NCI-H2227 (cell line): ENCODE measurements around the gene HAUS2.
"Not testable (repeated sequence)": the region's sequence is repeated elsewhere in the genome, so short reads cannot be mapped to it uniquely, and the experiment has no call there.

Source experiments
- DNase-seq: peaks from one replicate; lab custom pipeline; 2025; ENCODE audit not compliant: unreplicated experiment; lab: John Stamatoyannopoulos, UW

The HAUS2 gene

GRCh38 chr15:42575188-42576039, 26.8 kb downstream of the HAUS2 start, which contains the start of gene STARD9:
Gene STARD9, plus strand, starts transcription at chr15:42575606. Its CDS starts 110 bp downstream, at chr15:42575716.
- DNase-seq: peak; percentile 97

GRCh38 chr15:42576040-42576594, 27.5 kb downstream of the HAUS2 start:
- peak; percentile 33 for DNase-seq

DNA sequence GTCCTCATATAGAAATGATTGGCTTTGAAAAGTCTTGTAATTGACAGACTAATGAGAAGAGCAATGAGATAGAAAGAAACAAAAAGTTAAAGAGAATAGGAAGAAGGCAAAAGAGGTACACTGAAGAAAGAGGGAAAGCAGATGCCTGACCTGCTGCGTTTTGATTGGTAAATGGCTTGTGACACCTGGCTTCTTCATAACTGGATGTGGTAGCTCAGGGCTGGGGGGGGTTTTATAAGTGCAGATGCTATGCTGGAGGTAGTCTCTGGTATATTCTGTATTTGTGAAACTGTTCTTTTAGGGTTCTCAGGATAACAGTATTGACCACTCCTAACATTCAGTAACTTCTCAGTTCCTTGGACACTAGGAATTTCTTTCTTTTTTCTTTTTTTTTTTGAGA, 28.1 kb downstream of the HAUS2 start:
- DNase-seq: no peak

DNA sequence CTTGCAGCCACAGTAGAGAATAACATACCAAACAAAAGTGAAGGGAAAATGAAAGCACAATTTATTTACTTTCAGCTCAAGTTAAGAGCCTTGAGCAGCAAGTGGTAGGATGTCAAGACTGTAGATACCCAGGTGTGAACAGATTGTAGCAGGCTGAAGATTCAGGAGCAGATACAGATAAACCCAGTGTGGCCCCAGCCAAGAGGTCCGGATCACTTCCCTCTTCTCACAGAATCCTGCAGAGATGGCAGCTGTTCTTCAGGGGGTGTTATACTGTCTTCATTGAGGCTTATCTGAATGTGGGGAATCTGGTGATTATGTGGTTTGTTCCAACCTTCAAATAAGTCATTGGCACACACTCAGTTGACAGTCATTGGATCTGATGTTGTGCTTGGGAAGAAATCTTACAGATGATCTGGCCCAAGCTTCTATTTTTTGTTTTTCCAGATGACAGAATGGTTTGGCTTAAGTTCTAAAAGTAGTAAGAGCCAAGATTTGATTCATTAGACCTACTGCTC, 28.9 kb downstream of the HAUS2 start:
- DNase-seq: no peak

GRCh38 chr15:42578984-42579537, 30.4 kb downstream of the HAUS2 start:
- no peak for DNase-seq

- DNase-seq: peak; percentile 85
These were observed 32.7 kb downstream of the HAUS2 start for GRCh38 chr15:42581272-42581730.

- DNase-seq: no peak
These were observed 34.1 kb downstream of the HAUS2 start for GRCh38 chr15:42582569-42583375.

GRCh38 chr15:42584031-42584765, 35.6 kb downstream of the HAUS2 start:
- no peak for DNase-seq

DNA sequence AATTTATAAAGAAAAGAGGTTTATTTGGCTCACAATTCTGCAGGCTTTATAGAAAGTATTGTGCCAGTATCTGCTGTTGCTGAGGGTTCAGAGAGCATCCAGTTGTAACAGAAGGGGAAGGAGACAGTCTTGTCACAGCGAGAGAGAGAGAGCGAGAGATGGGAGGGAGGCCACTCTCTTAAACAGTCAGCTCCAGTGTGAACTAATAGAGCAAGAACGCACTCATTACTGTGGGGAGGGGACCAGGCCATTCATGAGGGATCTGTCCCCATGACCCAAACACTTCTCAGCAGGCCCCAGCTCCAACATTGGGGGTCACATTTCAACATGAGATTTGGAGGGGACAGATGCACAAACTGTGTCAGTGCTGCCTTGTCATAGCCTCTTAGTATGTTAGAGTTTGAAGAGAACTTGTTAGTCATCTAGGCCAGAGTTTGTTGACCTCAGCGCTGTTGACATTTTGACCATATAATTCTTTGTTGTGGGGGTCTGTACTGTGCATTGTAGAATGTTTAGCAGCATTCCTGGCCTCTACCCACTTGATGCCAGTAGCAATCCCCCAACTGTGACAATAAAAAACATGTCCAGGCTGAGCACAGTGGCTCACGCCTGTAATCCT, 42.1 kb downstream of the HAUS2 start:
- no peak for DNase-seq

GRCh38 chr15:42591238-42591934, 42.7 kb downstream of the HAUS2 start:
- no peak for DNase-seq

- no peak for DNase-seq
These were observed 44.1 kb downstream of the HAUS2 start for GRCh38 chr15:42592716-42593115.

GRCh38 chr15:42593143-42593542, 44.5 kb downstream of the HAUS2 start:
- no peak for DNase-seq

GRCh38 chr15:42594095-42594494, 45.5 kb downstream of the HAUS2 start:
- no peak for DNase-seq

DNA sequence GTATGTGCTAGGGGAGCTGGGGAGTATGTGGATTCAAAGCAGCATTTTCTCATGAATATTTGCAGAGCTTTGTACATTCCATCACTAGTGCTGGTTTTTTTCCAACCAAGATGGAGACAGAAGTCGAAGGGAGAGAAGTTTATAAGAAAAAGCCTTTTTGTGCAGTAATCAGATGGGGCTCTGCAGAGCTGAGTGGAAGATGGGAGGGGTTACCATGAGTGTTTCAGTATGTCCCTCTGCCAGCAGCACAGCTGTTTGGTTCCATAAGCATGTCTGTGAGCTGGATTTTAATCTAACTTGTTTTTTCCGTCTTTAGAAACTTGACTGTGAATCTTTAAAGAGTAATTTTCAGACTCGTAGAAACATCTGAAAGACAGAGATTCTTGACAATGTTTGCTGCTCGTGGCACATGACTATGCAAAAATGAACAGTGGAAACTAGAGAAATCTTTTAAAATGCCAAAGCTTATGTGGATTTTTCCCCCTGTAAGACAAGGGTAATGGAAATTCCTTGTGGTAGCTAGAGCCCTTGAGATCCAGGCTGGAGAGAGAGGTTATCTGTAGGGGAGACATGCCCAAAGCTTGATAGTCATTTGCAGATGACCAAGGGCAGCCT, 47.1 kb downstream of the HAUS2 start:
- DNase-seq: no peak

GRCh38 chr15:42601316-42601715, 52.7 kb downstream of the HAUS2 start:
- not testable (repeated sequence) for DNase-seq

GRCh38 chr15:42602501-42602900, 53.9 kb downstream of the HAUS2 start:
- no peak for DNase-seq

- DNase-seq: no peak
These were observed 55.3 kb downstream of the HAUS2 start for GRCh38 chr15:42603978-42604377.

DNA sequence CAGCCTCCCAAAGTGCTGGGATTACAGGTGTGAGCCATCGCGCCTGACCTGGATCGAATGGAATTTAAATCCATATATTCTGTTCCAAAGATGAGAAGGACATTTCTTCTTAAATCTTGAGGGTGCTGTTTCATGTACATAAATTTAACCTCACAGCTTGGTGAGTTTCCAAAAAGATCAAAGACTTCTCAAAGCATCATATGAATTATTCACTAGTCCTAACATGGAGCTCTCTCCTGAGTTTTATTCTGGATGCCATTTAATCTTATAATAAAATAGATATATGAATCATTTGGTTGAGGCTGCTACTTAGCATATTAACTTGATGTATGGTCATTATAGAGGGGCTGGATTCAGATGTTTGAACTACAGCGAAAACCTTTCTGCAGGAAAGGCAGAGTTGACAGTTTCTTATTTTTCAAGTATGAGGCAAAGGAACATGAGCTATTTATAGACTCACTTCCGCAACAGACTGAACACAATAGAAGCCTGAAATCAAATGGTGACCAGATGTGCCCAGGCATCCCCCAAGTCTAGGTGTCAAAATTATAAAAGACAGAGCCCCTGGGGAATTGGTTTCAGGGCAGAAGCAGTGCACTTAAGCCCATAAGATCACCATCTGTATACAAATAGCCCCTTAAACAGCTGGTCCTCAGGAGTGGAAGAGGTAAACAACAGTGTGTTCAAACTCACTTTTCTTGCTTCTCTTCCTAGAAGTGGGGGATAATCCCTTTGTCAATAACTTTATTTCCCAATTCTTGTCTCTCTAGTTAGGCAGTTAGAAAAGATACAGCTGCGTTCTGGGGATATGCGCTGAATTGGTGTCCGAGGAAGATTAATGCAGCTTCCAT, 56.5 kb downstream of the HAUS2 start:
- DNase-seq: peak; percentile 50
